Thoracic aorta (tissue), 2 donors: ENCODE data around the gene ADAP2. TPM values are rescaled to one million over a fixed set of nuclear protein-coding genes. Genes with fewer than 3 reads are reported as not detected.

ENCODE experiments used
- ATAC-seq: fragments of 150-250 bp; one replicate; pipeline ENCODE4 v1.8.0; 2017; ENCODE audit warnings: low read depth; ENCODE audit not compliant: insufficient number of reproducible peaks, low FRiP score
- DNase-seq: peaks from one replicate; pipeline ENCODE4 v3.0.0-alpha.2; 2020; ENCODE audit warnings: low spot score
- H3K27ac ChIP-seq, 2 donors: fragments of 200-600 bp; sonication (generic); 1 replicate in 1 of 2; 2 replicates in 1 of 2; pipeline ENCODE4 v1.5.1; 2016; ENCODE audit warnings: mild to moderate bottlenecking in 2 of 2, moderate library complexity in 2 of 2
- H3K27me3 ChIP-seq: fragments of 200-600 bp; sonication (generic); replicated peaks from 2 replicates; pipeline ENCODE4 v1.6.0; 2016; ENCODE audit warnings: mild to moderate bottlenecking; ENCODE audit not compliant: insufficient read depth
- H3K36me3 ChIP-seq: fragments of 200-600 bp; sonication (generic); one replicate; pipeline ENCODE4 v1.5.1; 2016
- H3K4me1 ChIP-seq, 2 donors: fragments of 200-600 bp; sonication (generic); 1 replicate in 1 of 2; 2 replicates in 1 of 2; pipeline versions ENCODE4 v1.5.1 to v1.6.0; 2016; ENCODE audit warnings: low read depth in 2 of 2, mild to moderate bottlenecking in 1 of 2; ENCODE audit not compliant: control insufficient read depth in 1 of 2
- H3K4me3 ChIP-seq: fragments of 200-600 bp; sonication (generic); 2 replicates; pipeline ENCODE4 v1.5.1; 2016; ENCODE audit warnings: mild to moderate bottlenecking
- H3K9me3 ChIP-seq: fragments of 200-600 bp; sonication (generic); 2 replicates; pipeline ENCODE4 v1.5.1; 2016
- total RNA-seq, 2 donors: library from RNA; depleted of rRNA; stranded (reverse); fragments of >200 nt; gene quantifications; one replicate each; pipeline versions ENCODE4 v1.1.0 to v1.2.3, GENCODE V29; 2016
- TF ChIP-seq, protein P1 (sequence below): fragments of 200-600 bp; sonication (generic); IDR thresholded peaks from one replicate; pipeline ENCODE4 v1.5.1; 2019; ENCODE audit warnings: antibody characterized with exemption

ADAP2 gene
- total RNA-seq, 2 donors from 2014 or later = 38.3 to 69.2 TPM

GRCh38 chr17:30917050-30917449 lies 4.7 kb upstream of the ADAP2 start:
- ATAC-seq (no peak), DNase-seq (no peak)
- no peaks in the 10 kb centered on the region for H3K27me3 ChIP-seq
- H3K27ac ChIP-seq = no peak overlapping the region
- H3K4me3 ChIP-seq = no peak overlapping the region
- TF ChIP-seq, protein P1, sequence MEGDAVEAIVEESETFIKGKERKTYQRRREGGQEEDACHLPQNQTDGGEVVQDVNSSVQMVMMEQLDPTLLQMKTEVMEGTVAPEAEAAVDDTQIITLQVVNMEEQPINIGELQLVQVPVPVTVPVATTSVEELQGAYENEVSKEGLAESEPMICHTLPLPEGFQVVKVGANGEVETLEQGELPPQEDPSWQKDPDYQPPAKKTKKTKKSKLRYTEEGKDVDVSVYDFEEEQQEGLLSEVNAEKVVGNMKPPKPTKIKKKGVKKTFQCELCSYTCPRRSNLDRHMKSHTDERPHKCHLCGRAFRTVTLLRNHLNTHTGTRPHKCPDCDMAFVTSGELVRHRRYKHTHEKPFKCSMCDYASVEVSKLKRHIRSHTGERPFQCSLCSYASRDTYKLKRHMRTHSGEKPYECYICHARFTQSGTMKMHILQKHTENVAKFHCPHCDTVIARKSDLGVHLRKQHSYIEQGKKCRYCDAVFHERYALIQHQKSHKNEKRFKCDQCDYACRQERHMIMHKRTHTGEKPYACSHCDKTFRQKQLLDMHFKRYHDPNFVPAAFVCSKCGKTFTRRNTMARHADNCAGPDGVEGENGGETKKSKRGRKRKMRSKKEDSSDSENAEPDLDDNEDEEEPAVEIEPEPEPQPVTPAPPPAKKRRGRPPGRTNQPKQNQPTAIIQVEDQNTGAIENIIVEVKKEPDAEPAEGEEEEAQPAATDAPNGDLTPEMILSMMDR = no peak
- no peaks in the 10 kb centered on the region for H3K9me3 ChIP-seq
- no peaks in the 10 kb centered on the region for H3K36me3 ChIP-seq
- H3K4me1 ChIP-seq = peaks cover 4 to 8% of the 10 kb centered on the region in 2 donors

GRCh38 chr17:30920282-30920681 lies 1.5 kb upstream of the ADAP2 start:
- no peak for DNase-seq
- Histone ChIP-seq H3K9me3 (no peaks in the 10 kb centered on the region), H3K27ac (no peak overlapping the region), H3K4me3 (no peak overlapping the region), H3K4me1 (peaks cover 10 to 17% of the 10 kb centered on the region in 2 donors), H3K27me3 (no peaks in the 10 kb centered on the region), H3K36me3 (no peaks in the 10 kb centered on the region)
- no peak for ATAC-seq
- TF ChIP-seq, protein P1 = no peak

- Histone ChIP-seq H3K36me3 (no peaks in the 10 kb centered on the region), H3K4me3 (peak overlapping the region; percentile 74), H3K9me3 (no peaks in the 10 kb centered on the region), H3K27ac (no peak overlapping the region), H3K4me1 (peaks cover 10 to 17% of the 10 kb centered on the region in 2 donors), H3K27me3 (no peaks in the 10 kb centered on the region)
- TF ChIP-seq, protein P1 = no peak
- DNase-seq = no peak
- no peak for ATAC-seq
Observed at GRCh38 chr17:30920683-30921543, 832 bp upstream of the ADAP2 start.

DNA sequence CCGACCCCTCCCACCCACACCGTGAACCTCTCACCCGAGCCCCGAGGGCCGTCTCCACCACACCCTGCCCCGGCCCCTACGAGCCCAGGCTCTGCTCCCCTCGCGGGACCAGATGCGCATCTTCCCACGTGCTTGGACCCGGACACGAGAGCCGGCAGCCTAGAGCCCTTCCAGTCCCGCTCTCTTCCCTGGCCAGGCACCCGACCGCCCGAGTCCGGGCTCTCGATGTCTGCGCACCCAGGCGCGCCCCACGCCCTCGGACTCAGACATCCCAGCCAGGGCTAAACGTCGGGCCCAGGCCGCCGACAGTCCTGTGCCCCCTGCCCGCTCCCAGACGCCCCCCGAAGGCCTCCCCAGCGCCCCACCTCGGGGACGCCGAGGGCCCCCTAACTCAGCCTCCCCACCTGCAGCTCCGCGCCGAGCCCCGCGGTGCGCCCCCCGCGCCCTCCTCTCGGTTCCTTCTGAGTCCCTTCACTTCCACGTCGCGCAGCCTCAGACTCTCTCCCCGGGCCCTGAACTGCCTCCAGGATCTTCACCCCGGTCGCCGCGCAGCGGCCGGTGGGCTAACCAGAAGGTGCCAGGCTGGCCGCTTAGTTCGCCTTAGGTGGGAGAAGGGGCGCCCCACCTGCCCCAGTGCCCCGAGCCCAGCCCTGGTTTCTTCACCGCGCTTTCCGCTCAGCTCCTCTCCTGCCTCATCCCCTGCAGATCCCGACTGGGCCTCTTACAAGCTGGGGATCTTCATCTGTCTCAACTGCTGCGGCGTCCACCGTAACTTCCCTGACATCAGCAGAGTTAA lies 688 bp downstream of the ADAP2 start:
- no peaks in the 10 kb centered on the region for H3K27me3 ChIP-seq
- no peak overlapping the region for H3K27ac ChIP-seq

More for the DNA sequence above, 688 bp downstream of the ADAP2 start:
- TF ChIP-seq, protein P1 = no peak
- DNase-seq (no peak), ATAC-seq (no peak)
- H3K4me1 ChIP-seq = peaks cover 10 to 17% of the 10 kb centered on the region in 2 donors
- H3K36me3 ChIP-seq = no peaks in the 10 kb centered on the region
- H3K4me3 ChIP-seq = peak overlapping the region; percentile 74
- no peaks in the 10 kb centered on the region for H3K9me3 ChIP-seq
